Measurements from ENCODE around the gene RTN4R. TPM values are rescaled to one million over a fixed set of nuclear protein-coding genes. Genes with fewer than 3 reads are reported as not detected.
"Not testable (repeated sequence)": the region's sequence is repeated elsewhere in the genome, so short reads cannot be mapped to it uniquely, and the experiment has no call there.

The RTN4R gene
- total and polyA plus RNA-seq, 2 donors from 2014 or later, result 1.2 to 2.5 TPM

DNA sequence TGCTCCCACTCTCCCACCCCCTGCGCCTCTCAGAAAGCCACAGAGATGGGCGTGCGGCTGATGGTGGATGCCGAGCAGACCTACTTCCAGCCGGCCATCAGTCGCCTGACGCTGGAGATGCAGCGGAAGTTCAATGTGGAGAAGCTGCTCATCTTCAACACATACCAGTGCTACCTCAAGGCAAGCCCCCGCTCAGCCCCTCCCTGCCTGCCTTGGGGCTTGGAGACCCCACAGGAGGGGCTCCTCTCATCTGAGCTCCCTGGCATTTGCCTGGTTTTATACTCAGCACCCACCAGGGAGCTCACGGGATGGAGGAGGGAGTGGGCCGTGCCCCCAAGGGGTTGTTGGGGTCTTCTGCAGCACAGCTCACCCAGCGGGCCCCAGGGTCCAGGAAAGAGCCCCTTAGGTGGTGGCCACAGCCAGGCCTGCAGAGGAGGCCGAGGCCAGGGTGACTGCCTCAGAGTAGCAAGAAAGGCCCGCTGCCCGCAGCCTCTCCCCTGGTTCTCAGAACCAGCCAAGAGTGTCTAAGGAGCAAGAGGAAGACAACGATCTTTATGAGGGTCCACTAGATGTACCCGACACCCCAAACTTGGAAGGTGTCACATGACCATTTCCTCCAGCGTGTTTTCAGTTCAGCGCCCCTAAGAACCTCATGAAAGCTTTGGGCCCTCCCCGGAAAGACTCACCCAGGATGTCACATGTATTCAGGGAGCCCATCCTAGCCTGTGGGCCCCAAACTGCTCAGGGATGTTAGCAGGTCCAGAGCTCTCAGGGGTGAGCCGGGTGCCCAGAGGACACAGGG, 38.7 kb upstream of the RTN4R start:
- intact Hi-C loops (cut with DNase I); H3K36me3 ChIP-seq (ENCODE audit: control insufficient read depth in 2 of 3, insufficient read depth in 3 of 3, low read length in 3 of 3); H3K27ac ChIP-seq (ENCODE audit: low read depth in 2 of 2, low read length in 2 of 2); H3K9me3 ChIP-seq (ENCODE audit: control insufficient read depth in 2 of 3, insufficient read depth in 1 of 3, low read length in 3 of 3); H3K27me3 ChIP-seq (ENCODE audit: control insufficient read depth, insufficient read depth, low read length); H3K4me1 ChIP-seq (ENCODE audit: control insufficient read depth in 2 of 3, insufficient read depth in 2 of 3, low read depth in 1 of 3, low read length in 3 of 3); FAIRE-seq; H3K4me3 ChIP-seq (ENCODE audit: low read length in 3 of 3); H3K9ac ChIP-seq (ENCODE audit: low read length in 3 of 3): not testable (repeated sequence)
- DNase-seq, result peak in 1 of 5 donors; percentile 53

DNA sequence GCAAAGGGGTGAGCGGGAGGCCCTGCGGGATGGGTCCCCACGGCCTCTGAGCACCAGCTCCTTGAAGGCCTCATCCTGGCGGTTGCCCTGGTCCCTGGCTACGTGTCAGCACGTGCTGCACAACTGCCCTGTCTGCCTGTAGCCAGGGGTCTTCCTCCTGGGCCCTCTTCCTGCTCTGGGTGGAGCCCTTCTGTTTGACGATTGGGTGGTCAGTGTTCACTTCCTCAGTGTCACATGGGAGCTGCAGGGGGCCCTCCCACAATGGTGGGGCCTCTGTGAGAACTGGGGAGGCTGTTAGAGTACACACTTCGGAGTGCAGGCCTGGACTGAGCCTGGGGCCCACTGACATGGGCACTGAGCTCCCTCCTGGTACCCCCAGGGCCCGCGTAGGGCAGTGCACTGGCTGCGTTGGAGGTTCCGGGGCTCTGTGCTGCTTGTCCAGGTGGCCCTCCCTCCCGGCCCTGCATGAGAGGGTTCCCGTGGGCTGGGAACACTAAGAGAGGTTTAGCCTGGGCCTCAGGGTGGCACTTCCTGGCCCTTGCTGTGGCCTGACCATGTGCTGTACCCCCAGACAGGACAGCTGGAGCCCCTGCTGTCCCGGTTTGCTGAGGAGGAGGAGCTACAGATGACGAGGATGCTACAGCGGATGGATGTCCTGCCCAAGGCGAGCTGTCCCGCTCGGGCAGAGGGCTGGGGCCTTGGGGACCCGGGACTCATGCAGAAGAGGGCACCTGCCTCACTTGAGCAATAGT, 38.0 kb upstream of the RTN4R start:
- H3K9me3 ChIP-seq (ENCODE audit: control insufficient read depth in 2 of 3, insufficient read depth in 1 of 3, low read length in 3 of 3), result no peaks in the 10 kb centered on the region
- intact Hi-C loops (cut with DNase I), result no loop called here
- H3K4me3 ChIP-seq (ENCODE audit: low read length in 3 of 3), result no peak overlapping the region
- TF ChIP-seq, protein P1, sequence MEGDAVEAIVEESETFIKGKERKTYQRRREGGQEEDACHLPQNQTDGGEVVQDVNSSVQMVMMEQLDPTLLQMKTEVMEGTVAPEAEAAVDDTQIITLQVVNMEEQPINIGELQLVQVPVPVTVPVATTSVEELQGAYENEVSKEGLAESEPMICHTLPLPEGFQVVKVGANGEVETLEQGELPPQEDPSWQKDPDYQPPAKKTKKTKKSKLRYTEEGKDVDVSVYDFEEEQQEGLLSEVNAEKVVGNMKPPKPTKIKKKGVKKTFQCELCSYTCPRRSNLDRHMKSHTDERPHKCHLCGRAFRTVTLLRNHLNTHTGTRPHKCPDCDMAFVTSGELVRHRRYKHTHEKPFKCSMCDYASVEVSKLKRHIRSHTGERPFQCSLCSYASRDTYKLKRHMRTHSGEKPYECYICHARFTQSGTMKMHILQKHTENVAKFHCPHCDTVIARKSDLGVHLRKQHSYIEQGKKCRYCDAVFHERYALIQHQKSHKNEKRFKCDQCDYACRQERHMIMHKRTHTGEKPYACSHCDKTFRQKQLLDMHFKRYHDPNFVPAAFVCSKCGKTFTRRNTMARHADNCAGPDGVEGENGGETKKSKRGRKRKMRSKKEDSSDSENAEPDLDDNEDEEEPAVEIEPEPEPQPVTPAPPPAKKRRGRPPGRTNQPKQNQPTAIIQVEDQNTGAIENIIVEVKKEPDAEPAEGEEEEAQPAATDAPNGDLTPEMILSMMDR (IDR thresholded peaks at IDR 0.05; ENCODE audit: borderline replicate concordance, extremely low read depth, insufficient read depth), result no peak
- peak in 1 of 5 donors; percentile 60 for DNase-seq
- no peaks in the 10 kb centered on the region for H3K36me3 ChIP-seq (ENCODE audit: control insufficient read depth in 2 of 3, insufficient read depth in 3 of 3, low read length in 3 of 3)
- no peaks in the 10 kb centered on the region for H3K27me3 ChIP-seq (ENCODE audit: control insufficient read depth, insufficient read depth, low read length)
- FAIRE-seq, result no peak
- no peak overlapping the region for H3K9ac ChIP-seq (ENCODE audit: low read length in 3 of 3)
- no peaks in the 10 kb centered on the region for H3K4me1 ChIP-seq (ENCODE audit: control insufficient read depth in 2 of 3, insufficient read depth in 2 of 3, low read depth in 1 of 3, low read length in 3 of 3)
- no peak overlapping the region for H3K27ac ChIP-seq (ENCODE audit: low read depth in 2 of 2, low read length in 2 of 2)

DNA sequence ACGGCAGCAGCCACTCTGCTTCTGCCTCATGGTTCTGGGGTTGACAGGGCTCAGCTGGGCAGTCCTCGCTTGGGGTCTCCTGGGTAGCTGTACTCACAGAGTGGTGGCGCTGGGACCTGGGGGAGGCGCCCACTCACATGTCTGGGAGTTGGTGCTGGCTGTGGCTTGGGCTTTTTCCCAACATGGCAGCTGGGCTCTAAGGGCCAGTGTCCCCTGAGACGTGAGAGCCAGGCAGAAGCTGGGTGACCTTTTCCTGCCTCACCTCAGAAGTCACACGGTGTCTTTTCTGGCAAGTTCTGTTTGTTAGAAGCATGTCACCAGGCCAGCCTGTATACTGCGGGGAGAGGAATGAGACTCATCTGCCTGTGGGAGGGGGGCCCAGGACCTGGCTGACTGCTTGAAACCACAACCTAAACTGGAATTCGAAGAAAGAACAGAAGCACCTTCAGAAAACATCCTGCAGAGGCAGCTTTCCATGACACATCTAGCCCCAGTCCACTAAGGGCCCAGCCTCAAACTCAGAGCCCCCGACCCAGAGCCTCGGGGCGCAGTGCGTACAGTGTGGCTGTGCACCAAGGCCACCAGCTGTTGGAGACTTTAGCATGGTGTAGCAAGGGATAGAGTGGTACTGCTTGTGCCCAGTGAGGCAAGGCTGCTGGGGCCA, 37.2 kb upstream of the RTN4R start:
- FAIRE-seq; H3K27ac ChIP-seq (ENCODE audit: low read depth in 2 of 2, low read length in 2 of 2); intact Hi-C loops (cut with DNase I); H3K9me3 ChIP-seq (ENCODE audit: control insufficient read depth in 2 of 3, insufficient read depth in 1 of 3, low read length in 3 of 3); H3K4me1 ChIP-seq (ENCODE audit: control insufficient read depth in 2 of 3, insufficient read depth in 2 of 3, low read depth in 1 of 3, low read length in 3 of 3); H3K9ac ChIP-seq (ENCODE audit: low read length in 3 of 3); H3K36me3 ChIP-seq (ENCODE audit: control insufficient read depth in 2 of 3, insufficient read depth in 3 of 3, low read length in 3 of 3); H3K4me3 ChIP-seq (ENCODE audit: low read length in 3 of 3); H3K27me3 ChIP-seq (ENCODE audit: control insufficient read depth, insufficient read depth, low read length): not testable (repeated sequence)
- peak in 1 of 5 donors; percentile 35 for DNase-seq

DNA sequence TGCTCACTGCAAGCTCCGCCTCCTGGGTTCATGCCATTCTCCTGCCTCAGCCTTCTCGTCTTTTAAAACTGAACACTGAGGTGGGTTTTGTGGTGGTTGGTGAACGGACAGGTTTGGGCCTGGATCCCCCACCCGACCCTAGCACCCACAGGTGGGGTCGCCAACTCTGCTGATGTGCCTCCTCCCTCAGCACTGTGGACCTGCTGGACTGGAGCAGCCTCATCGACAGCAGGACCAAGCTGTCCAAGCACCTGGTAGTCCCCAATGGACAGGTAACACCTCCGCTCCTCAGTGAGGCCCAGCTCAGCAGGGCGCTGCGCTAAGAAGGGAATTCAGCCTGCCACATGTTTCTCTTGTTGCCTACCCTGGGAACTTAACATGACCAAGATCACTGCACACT, 36.5 kb upstream of the RTN4R start:
- FAIRE-seq, result no peak
- Histone ChIP-seq H3K27me3 (ENCODE audit: control insufficient read depth, insufficient read depth, low read length) (no peaks in the 10 kb centered on the region), H3K4me3 (ENCODE audit: low read length in 3 of 3) (no peak overlapping the region), H3K9me3 (ENCODE audit: control insufficient read depth in 2 of 3, insufficient read depth in 1 of 3, low read length in 3 of 3) (no peaks in the 10 kb centered on the region), H3K4me1 (ENCODE audit: control insufficient read depth in 2 of 3, insufficient read depth in 2 of 3, low read depth in 1 of 3, low read length in 3 of 3) (peaks cover 0 to 3% (median 0%) of the 10 kb centered on the region in 3 donors), H3K27ac (ENCODE audit: low read depth in 2 of 2, low read length in 2 of 2) (no peak overlapping the region), H3K9ac (ENCODE audit: low read length in 3 of 3) (no peak overlapping the region), H3K36me3 (ENCODE audit: control insufficient read depth in 2 of 3, insufficient read depth in 3 of 3, low read length in 3 of 3) (no peaks in the 10 kb centered on the region)
- DNase-seq, result peak in 1 of 5 donors; percentile 47
- TF ChIP-seq, protein P1 (IDR thresholded peaks at IDR 0.05; ENCODE audit: borderline replicate concordance, extremely low read depth, insufficient read depth), result no peak
- intact Hi-C loops (cut with DNase I), result no loop called here

DNA sequence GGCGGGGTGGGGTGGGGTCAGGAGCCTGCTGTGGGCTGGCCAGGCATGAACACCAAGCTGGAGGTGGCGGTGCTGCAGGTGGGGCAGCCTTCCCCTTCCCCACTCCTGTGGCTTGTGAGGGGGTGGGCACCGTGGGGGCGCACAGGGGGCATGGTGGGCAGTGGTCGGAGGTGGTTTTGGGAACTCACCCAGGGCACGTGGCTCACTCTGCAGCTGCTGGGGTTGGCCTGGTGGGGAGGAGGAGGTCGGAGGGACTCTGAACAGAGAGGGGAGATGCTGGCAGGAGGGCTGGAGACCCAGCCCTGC, 35.1 kb upstream of the RTN4R start:
- H3K4me1 ChIP-seq (ENCODE audit: control insufficient read depth in 2 of 3, insufficient read depth in 2 of 3, low read depth in 1 of 3, low read length in 3 of 3); H3K27ac ChIP-seq (ENCODE audit: low read depth in 2 of 2, low read length in 2 of 2); H3K4me3 ChIP-seq (ENCODE audit: low read length in 3 of 3); FAIRE-seq; intact Hi-C loops (cut with DNase I); H3K9me3 ChIP-seq (ENCODE audit: control insufficient read depth in 2 of 3, insufficient read depth in 1 of 3, low read length in 3 of 3); H3K27me3 ChIP-seq (ENCODE audit: control insufficient read depth, insufficient read depth, low read length); H3K9ac ChIP-seq (ENCODE audit: low read length in 3 of 3); H3K36me3 ChIP-seq (ENCODE audit: control insufficient read depth in 2 of 3, insufficient read depth in 3 of 3, low read length in 3 of 3): not testable (repeated sequence)
- peak in 2 of 5 donors; percentile 38 to 58 for DNase-seq
